Activated effector memory CD4-positive, alpha-beta T cell treated with Interleukin-2 at 50 U/mL for 16 hours (primary cell): ENCODE results near the gene EFTUD2.

Experiments used
- DNase-seq: peaks from one replicate; pipeline ENCODE4 v3.0.0-alpha.2; 2020

Gene EFTUD2

DNA sequence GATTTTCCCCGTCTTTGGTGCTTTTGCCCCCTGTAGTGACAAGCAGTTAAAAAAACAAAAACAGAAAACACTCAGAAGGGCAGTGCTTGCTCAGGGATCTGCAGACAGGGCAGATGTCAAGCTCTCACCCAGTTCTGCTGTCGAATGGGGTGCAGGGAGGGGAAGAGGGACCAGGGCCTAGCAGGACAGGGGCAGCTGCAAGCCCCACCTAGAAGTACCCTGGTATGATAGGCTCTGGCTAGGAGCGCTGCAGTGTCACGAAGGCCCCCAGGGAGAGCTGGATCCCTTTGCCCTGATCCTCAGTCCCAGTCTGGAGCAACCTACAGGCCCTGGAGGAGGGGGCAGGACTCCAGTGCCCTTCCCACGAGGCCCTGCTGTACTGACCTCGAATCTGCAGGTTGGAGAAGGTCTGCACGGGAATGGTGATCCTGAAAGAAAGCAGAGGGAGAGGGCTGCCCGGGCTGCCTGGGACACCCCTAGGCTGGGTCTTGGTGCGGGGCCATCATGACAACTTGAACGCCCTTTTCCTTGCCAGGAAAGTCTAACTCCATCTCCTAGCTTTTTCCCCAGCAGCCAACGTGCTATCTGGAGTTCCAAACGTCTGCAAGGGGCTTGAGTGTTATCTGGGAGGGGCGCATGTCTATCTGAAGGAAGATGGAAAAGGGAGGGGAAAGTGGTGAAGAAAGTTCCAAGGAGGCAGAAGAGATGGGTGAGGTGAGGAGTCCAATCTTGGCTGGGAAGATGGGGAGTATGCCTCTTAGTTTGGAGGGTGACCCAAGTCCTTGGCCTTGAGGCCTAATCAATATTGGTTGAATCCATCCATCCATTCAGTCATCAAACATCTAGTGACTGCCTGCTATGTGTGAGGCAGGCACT lies 11.2 kb upstream of the EFTUD2 start:
- no peak for DNase-seq

DNA sequence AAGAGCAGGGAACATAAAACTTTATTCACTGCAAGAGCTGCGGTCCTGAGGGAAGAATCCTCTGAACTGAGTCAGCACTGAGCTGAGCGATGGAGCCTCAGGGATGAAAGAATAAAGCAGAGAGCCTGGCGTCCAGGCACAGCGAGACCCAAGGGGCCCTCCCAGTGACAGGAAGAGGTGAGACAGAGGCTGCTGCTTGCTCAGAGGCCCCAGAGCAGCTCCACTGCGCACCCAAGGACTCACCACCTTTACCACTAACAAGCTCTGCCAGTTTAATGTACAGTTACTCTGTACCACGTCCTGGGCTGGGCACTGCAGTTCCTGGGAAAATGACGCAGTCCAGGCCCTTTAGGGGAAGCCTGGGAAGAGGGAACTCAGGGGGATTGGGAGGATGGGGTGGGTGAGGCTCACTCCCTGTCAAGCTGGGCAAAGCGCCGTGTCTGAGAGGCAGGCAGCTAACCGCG lies 10.5 kb upstream of the EFTUD2 start:
- no peak for DNase-seq

DNA sequence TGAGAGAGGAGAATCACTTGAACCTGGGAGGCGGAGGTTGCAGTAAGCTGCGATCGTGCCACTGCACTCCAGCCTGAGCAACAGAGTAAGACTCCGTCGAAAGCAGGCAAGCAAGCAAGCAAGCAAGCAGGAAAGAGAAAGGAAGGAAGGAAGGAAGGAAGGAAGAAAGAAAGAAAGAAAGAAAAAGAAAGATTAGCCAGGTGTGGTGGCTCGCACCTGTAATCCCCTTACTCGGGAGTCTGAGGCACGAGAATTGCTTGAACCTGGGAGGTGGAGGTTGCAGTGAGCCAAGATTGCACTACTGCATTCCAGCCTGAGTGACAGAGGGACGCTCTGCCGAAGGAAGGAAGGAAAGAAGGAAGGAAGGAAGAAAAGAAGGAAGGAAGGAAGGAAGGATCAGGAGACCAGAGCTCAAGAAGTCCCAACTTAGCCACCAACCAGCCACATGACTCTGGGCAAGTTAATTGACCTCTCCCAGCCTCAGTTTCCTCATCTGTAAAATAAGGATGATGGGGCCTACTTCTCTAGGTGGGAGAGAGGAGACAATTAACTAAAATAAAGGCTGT lies 9.6 kb upstream of the EFTUD2 start:
- no peak for DNase-seq

DNA sequence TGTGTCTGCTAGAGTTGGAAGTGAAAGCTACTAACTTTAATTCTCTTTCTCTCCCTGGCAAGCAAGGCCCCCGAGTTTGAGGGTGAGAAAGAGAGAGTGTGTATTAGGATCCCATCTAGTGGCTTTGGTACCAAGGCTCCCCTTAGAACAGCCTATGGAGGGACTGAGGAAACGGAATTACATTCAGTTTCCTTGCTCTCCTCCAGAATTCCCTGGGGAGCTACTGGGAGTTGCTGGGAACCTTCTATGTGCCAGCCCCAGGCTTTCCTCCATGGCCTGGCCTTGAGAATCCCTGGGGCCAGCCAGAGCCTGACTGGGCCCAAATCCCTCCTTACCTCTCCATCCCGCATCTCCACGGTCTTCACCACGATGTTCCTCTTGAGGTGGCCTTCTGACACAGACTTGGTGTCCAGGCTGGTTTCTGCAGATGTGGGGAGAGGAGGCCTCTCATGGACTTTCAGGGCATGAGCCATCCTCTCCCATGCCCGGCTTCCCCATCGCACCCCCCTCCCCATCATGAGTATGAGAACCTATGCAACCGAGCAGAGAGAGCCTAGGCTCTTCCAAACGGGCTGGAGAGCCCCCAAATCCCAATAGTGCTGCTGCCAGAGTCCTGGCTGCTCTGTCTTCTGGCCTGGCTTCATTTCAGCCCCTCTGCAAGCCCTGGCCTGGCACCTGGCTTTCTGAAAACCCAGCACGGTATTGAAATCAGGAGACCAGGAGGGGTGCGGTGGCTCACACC lies 8.7 kb upstream of the EFTUD2 start:
- no peak for DNase-seq

DNA sequence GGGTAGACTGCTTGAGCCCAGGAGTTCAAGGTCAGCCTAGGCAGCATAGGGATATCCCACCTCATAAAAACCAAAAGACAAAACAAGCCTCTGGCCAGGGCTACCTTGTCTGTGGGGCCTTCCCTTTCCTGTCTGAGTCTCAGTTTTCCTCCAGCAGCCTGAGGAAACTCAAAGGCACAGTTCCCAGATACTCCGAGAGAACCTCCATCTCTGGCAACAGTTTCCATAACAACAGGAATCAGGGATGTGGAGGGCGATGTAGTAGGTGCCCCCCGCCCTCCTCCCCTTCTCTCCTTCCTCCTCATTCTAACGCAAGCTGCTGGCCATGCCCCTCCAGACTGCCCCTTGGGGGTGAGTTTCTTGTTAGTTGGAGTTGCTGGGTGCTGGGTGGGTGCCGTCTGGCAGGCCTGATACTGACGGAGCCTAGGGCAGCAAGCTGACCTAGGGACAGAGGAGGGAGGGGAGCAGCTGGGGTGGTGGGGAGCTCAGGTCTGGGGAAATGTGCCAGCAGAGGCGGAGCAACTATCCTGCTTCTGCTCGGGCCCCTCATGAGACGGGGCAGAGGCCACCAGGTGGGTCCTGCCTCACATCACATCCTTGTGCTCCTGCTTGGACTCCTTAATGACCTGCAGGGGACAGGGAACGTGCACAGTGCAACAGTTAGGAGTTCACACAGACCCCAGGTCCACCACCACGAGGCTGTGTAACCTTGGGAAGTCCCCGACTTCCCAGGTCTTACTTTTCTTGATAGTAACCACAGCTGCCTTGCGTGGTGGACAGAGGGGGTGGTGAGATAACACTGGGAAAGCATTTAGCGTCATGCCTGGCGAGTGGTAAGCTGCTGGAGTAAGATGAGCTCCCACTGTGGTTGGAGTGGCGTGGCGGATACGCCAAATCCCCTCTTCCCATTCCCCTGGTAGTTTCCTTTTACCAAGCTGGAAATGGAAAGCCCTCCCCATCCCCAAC lies 7.8 kb upstream of the EFTUD2 start:
- no peak for DNase-seq

DNA sequence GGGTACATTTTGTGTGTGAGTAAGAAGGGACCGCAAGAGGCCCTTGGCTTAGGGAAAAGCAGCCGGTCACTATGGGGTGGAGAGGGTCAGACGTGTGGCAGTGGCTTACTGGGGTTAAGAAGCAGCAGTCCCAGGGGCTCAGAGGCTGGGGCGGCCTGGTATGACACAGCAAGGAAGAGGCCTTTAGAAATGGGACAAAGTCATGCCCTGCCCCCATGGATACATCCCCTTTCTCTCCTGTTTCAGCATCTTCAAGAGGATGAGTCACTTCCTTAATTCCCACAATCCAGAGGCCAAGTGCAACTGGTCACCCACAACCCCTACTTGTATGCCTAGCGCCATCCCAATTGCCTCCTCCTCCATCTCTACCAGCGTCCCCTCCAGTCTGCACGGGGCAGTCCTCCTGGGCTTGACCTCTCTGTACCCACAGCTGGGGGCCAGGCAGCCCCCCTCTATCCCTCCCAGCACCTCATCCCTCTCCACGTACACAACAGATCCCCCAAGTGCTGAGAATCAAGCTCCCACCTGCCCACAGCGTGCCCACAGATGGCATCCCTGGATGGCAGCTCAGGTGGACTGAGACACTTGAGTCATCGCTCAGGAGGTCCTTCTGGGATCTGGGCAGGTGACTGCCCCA lies 6.9 kb upstream of the EFTUD2 start:
- no peak for DNase-seq

DNA sequence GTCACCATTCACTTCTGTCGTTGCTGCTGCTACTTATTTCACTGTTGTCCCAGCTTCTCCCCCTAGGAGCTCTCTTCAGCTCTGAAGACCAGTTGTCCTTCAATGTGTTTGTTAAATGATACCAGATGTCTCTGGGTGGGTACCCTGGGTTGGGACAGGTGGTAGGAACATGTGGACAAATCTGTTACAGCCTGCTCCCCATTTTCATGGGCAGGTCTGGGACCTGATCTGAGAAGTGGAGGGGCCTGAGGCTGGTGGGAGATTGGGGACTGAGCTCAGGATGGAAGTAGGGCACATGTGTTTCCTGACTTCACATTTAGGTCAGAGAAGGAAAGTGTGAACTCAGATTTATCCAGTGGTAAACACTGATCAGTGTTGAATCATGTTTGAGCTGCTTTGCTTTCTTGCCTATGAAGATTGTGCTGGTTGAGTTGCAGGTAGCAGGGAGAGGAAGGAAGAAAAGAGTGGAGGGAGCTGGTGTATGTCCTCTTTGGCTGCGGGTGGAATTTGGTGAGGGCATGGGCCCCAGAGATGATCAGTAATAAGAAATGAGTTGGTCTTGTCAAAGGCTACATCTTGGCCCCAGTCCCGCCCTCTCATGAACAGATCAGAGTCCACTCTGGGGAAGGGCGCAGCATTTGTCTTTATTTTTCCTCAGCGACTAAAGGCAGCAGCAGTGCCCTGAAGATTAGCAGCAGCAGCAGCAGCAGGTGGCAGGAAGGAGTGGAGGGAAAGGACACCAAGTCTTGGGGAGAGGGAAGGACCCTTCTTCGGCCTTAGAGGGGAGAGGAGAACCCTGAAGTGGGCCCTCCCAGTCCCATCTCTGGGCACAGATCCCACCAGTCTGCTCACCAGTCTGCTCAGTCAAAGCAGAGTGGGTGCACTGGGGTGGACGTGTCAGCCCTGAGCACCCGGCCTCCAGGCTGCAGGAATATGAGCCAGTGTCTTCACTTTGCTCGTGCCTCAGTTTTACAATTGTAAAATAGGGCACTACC lies 6.1 kb upstream of the EFTUD2 start:
- DNase-seq = no peak

DNA sequence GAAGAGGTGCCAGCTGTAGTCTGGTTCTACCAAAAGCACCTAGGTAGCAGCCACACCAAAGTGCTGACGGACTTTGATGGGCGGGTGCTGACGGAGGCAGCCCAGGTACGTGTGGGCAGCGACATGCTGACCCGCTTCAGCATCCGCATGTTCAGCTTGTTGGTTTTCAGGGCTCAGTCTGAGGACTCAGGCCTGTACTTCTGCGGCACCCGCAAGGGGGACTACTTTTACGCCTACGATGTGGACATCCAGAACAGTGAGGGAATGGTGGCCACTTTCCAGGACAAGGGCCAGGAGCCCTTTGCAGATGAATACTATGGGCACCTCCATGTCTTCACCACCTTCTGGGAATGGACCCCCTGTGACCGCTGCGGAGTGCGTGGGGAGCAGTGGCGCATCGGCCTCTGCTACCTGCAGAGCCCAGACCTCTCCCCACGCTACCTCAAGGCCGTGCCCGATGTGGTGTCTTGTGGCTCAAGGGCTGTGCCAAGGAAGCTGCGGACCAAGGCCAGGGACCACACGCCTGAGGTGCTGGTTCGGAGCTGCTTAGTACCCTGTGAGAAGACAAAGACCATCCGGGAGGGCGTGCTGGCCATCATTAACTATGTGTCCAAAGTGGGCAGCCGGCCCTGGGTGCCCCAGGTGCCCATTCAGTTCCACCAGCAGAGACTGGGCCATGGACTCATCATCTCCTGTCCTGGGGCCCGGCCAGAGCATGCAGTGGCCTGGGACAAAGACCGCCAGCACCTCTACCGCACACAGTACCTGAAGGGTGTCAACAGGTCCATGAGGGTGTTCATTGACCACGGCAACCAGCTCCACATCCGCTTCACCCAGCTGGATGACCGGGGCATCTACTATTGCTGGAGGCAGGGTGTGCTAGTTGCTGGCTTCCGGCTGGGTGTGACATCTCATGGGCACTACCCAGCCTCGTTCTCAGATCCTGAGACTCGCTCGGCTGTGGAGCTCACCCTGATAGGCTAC lies 5.0 kb upstream of the EFTUD2 start:
- no peak for DNase-seq

DNA sequence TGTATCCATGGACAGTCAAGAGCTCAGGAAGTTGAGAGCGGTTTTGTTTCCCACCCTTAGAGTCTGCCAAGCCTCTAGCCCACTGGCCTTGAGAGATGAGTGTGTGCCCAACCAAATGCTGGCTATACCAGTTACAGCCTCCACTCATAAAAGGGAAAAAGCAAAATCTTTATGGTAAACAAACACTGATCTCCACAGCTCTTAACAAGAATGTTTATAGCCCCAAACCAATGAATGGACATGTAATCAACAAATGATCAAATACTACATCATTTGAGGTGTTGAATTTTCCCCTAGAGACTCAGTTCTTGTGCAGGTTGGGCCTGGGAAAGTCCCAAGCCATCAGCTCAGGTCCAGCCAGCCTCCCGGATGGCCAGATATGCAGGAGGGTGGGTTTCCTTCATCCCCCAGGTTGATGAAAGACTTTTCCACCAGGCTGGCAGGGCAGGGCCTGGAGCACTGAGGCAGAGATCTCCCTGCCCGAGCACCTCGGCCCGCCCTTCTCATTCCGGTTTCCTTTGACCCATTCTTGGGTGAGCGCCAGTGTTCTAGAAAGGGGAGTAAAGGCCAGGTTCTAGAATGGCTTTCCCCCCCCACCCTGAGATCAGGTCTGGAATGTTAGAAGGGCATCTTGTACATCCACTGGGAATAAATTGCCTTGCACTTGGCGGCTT lies 3.9 kb upstream of the EFTUD2 start:
- no peak for DNase-seq

DNA sequence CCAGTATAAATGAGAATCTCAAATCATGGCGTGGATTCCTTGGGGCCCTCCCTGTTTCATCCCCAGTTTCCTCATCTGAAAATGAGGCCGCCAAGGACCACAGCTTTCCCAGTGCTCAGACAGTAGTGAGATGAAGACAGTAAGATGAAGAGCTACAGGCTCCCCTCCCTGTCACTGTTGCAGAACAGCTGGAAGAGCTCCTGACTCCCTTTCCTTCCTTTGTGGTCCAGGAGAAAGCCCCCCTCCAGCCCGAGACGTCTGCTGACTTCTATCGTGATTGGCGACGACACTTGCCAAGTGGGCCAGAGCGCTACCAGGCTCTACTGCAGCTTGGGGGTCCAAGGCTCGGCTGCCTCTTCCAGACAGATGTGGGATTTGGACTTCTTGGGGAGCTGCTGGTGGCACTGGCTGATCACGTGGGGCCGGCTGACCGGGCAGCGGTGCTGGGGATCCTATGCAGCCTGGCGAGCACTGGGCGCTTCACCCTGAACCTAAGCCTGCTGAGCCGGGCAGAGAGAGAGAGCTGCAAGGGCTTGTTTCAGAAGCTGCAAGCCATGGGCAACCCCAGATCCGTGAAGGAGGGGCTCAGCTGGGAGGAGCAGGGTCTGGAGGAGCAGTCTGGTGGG lies 3.0 kb upstream of the EFTUD2 start:
- DNase-seq = no peak

DNA sequence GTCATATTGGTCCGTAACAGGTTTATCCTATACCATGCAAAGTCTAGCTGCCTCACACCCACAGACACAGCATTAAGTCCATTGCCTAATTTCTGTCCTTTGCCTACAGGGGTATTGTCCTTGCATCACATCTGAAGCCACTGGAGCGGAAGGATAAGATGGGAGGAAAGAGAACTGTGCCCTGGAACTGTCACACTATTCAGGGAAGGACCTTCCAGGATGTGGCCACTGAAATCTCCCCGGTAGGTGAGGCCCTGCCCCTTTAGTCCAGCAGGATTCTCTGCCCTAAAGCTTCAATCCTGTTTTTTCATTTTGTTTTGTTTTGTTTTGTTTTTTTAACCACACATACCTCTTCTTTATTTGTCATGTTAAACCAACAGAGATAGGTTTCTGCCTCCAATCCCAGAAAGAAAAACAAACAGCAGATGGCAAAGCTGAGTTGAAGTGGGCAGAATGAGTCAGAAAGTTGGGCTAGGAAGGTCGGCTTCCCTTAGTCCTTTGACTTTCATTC lies 2.2 kb upstream of the EFTUD2 start:
- no peak for DNase-seq

DNA sequence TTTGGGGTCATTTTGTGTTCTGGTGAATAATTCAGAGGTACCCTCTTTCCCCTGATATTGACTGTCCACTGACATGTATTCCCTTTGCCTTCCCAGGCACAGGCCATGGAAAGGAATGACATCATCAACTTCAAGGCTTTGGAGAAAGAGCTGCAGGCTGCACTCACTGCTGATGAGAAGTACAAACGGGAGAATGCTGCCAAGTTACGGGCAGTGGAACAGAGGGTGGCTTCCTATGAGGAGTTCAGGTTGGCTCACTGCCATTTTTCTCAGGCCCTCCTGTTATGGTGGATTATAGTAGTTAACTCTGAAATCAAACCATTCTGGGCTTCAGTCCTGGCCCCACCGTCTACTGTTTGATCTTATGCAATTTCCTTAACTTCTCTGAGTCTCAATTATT lies 1.6 kb upstream of the EFTUD2 start:
- no peak for DNase-seq

DNA sequence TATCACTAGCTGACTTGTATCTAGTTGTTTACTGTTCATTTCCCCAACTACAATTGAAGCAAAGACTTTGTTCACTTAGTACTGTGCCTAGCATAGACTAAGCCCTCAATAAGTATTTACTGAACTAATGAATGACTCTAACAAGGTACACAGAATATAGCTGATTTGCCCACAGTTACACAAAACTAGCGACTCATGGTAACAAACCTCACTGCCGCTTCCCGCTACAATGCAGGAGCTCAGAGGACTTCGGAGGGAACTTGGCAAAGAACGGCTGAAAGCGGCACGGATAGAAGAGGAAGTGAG lies 524 bp downstream of the EFTUD2 start:
- DNase-seq = no peak

DNA sequence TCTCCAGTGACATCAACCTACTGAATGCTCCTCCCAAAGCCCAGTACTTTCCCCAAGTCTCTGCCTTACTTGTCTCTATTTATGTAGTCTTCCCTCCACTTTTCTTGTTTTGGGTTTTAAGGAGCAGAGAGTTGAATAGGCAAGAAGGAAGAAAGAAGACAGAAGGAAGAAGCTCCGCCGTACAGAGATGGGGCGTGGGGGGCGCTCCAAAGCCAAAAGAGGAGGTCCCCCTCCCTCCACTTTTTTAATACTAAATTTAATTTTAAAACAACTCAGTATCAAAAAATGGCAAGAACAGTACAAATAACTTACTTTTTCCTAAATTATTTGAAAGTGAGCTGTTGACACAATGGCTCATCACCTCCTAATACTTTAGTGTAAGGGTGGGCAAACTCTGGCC lies 4.6 kb downstream of the EFTUD2 start:
- no peak for DNase-seq

DNA sequence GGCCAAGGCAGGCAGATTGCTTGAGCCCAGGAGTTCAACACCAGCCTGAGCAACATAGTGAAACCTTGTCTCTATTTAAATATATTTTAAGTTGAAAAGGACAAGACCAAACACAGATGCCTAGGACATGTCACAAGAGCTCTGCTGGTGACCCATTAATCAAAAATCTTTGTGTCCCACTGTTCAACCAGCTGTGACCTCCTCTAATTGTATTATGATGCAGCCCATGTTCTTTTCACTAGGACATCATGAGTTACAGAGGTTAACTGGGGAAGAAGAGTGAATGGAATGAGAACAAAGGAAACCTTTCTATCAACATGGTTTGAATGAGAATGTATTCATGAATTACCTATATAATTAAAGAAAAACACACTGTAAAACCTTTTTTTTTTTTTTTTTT lies 7.0 kb downstream of the EFTUD2 start:
- DNase-seq = no peak

DNA sequence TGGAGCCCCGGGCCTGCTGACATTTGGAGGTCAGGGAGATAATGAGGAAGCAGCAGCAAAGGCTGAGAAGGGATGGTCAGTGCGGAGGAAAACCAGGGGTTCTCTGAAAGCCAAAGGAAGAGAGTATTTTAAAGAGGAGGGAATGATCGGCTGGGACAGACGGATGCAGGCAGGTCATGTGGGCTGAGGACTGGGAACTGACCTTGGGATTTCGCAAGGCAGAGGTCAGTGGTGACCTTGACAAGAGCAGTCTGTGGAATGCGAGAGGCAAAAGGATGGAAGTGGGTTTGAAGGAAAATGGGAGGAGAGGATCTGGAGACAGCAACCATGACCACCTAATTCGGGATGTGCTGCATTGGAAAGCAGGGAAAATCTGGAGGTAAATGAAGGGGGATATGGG lies 10.2 kb downstream of the EFTUD2 start:
- DNase-seq = no peak

DNA sequence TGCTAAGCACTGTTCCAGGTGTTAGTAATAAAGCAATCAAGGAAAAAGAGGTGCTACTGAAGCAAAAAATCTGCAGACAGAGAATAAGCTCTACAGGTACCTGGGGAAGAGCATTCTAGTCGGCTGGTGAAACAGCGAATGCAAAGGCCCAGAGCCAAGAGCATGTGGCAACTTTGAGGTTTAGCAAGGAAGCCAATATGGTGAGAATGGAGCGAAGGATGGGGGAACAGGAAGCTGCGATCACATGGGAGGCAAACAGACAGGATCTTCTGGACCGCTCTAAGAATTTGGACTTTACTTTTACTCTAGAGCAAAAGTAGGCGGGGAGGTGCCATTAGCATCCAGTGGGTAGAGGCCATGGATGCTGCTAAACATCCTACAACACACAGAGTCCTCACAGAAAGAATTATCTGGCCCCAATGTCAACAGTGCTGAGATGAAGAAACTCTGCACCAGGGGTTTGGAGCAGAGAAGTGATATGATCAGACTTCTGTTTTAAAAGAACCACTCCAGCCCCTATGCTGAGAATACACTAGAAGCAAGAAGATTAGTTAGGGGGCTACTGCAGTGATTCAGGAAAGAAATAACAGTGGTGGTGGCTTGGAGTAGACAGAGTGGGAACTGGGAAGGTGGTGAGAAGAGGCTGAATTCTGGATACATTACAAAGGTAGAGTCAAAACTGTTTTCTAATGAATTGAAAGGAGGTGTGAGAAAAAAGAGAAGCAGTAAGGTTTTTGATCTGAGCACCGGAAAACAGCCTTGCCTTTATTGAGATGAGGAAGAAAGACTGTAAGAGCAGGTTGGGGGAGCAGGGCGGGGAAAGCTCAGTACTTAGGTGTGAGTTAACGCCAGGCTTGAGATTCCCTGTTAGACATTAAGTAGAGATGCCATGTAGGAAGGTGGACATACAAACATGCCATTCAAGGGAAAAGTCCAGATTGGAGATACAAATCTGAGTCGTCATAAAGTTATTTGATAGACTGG lies 11.0 kb downstream of the EFTUD2 start:
- DNase-seq = peak; percentile 2
